ENCODE measurements around the gene TRAPPC14. TPM values are rescaled to one million over a fixed set of nuclear protein-coding genes. Genes with fewer than 3 reads are reported as not detected.

TRAPPC14 gene
- total RNA-seq, 6 donors from 2014 or later = 12.6 to 108 (median 25.3) TPM

- TF ChIP-seq EP300 (IDR thresholded peaks at IDR 0.05) (no peak), POLR2AphosphoS5 (IDR thresholded peaks at IDR 0.05) (no peak), CTCF (IDR thresholded peaks at IDR 0.05) (no peak), POLR2A (IDR thresholded peaks at IDR 0.05) (no peak)
- Histone ChIP-seq H3K4me1 (peaks cover 23 to 44% (median 26%) of the 10 kb centered on the region in 4 donors), H3K4me3 (no peak overlapping the region), H3K27me3 (no peaks in the 10 kb centered on the region), H3K27ac (no peak overlapping the region), H3K9me3 (no peaks in the 10 kb centered on the region), H3K36me3 (peaks cover 0 to 6% (median 0%) of the 10 kb centered on the region in 4 donors)
- ATAC-seq (ENCODE audit: low FRiP score in 2 of 2) (no peak), DNase-seq (no peak)
- 73 to 83% methylated on average over 13 of the region's 13 CpGs for WGBS, 2 donors
These were observed 36.5 kb downstream of the TRAPPC14 start for GRCh38 chr7:100122067-100122466.

- WGBS, 2 donors = 12 to 36% methylated on average over 1 of the region's 1 CpG
- H3K27me3 ChIP-seq = no peaks in the 10 kb centered on the region
- H3K36me3 ChIP-seq = peaks cover 0 to 6% (median 0%) of the 10 kb centered on the region in 4 donors
- H3K9me3 ChIP-seq = no peaks in the 10 kb centered on the region
- H3K4me3 ChIP-seq = peak overlapping the region in 1 of 4 donors; percentile 91
- ATAC-seq (ENCODE audit: low FRiP score in 2 of 2) (no peak), DNase-seq (no peak)
- peaks cover 17 to 37% (median 19%) of the 10 kb centered on the region in 4 donors for H3K4me1 ChIP-seq
- TF ChIP-seq POLR2A (IDR thresholded peaks at IDR 0.05) (no peak), EP300 (IDR thresholded peaks at IDR 0.05) (no peak), POLR2AphosphoS5 (IDR thresholded peaks at IDR 0.05) (no peak), CTCF (IDR thresholded peaks at IDR 0.05) (no peak)
- peak overlapping the region; percentile 79 to 89 (median 86) for H3K27ac ChIP-seq
These were observed 37.8 kb downstream of the TRAPPC14 start for GRCh38 chr7:100120733-100121036.

- Histone ChIP-seq H3K27ac (peak overlapping the region; percentile 79 to 89 (median 86)), H3K9me3 (no peaks in the 10 kb centered on the region), H3K36me3 (peaks cover 0 to 6% (median 0%) of the 10 kb centered on the region in 4 donors), H3K27me3 (no peaks in the 10 kb centered on the region), H3K4me3 (peak overlapping the region; percentile 42 to 91 (median 68)), H3K4me1 (peaks cover 16 to 31% (median 17%) of the 10 kb centered on the region in 4 donors)
- 25 to 44% methylated on average over 11 to 19 of the region's 19 CpGs for WGBS, 2 donors
- peak in 1 of 2 donors; percentile 41 for DNase-seq
- TF ChIP-seq EP300 (IDR thresholded peaks at IDR 0.05) (no peak), CTCF (IDR thresholded peaks at IDR 0.05) (no peak), POLR2A (IDR thresholded peaks at IDR 0.05) (no peak), POLR2AphosphoS5 (IDR thresholded peaks at IDR 0.05) (no peak)
- ATAC-seq (ENCODE audit: low FRiP score in 2 of 2) = peak; percentile 67 to 84
These were observed 38.4 kb downstream of the TRAPPC14 start for GRCh38 chr7:100119970-100120732.

- H3K4me1 ChIP-seq = peaks cover 16 to 26% (median 17%) of the 10 kb centered on the region in 4 donors
- WGBS, 2 donors = 0 to 1% methylated on average over 35 to 47 of the region's 49 CpGs
These were observed 39.2 kb downstream of the TRAPPC14 start, which contains the start of the genes CNPY4 and TAF6 for GRCh38 chr7:100119072-100119969. Gene CNPY4 (plus strand): TSS chr7:100119634. CDS start chr7:100119745, 111 bp downstream. Gene TAF6 (minus strand): TSS chr7:100119358. CDS start chr7:100114209, 5,149 bp downstream.

More at GRCh38 chr7:100119072-100119969, 39.2 kb downstream of the TRAPPC14 start, which contains the start of the genes CNPY4 and TAF6:
- H3K27ac ChIP-seq = peak within 1 kb of the TSS; percentile 79 to 89 (median 86)
- H3K27me3 ChIP-seq = no peaks in the 10 kb centered on the region
- peak; percentile 96 for DNase-seq
- TF ChIP-seq POLR2A (IDR thresholded peaks at IDR 0.05) (peak in 2 of 4 donors; percentile 39 to 80), EP300 (IDR thresholded peaks at IDR 0.05) (no peak), CTCF (IDR thresholded peaks at IDR 0.05) (no peak), POLR2AphosphoS5 (IDR thresholded peaks at IDR 0.05) (peak; percentile 21 to 62)
- H3K9me3 ChIP-seq = no peaks in the 10 kb centered on the region
- peak within 1 kb of the TSS; percentile 54 to 96 (median 87) for H3K4me3 ChIP-seq
- peak; percentile 95 to 97 for ATAC-seq (ENCODE audit: low FRiP score in 2 of 2)
- H3K36me3 ChIP-seq = peaks cover 0 to 6% (median under 1%) of the 10 kb centered on the region in 4 donors
